ENCODE results near the gene NAXD.

NAXD gene

DNA sequence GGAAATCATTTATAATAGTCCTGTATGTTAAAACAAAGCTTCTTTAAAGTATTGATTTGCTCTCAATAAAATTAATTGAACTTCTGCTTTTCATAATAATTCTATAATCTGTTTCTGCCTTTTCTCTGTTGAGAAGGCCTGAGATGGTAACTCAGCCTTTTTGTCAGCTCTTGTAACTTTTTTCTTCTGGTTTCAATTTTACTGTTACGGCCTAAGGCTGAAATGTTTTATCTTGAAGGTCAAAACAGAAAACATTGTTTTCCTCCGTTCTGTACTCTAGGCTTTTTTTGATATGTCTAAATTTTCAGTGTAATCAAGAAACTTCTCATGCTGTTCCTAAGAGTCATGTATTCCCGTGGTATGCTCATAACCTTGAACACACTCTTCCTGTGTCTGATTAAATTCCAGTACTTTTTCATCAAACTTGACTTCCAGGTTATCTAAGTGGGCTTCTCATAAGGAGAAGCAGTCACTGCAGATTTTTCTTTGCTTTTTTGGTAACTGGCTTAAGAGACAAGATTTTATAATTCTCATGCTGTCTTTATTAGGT, 7.6 kb upstream of the NAXD start:
- TF ChIP-seq ELF4 (IDR thresholded peaks at IDR 0.05) (no peak), SP1 (IDR thresholded peaks at IDR 0.05) (no peak), SUZ12 (IDR thresholded peaks at IDR 0.05) (no peak), CTBP1 (IDR thresholded peaks at IDR 0.05; ENCODE audit: borderline replicate concordance) (no peak), BHLHE40 (IDR thresholded peaks at IDR 0.05; ENCODE audit: borderline replicate concordance) (no peak)
- DNase-seq (ENCODE audit: extremely low spot score), result no peak
- CTCF ChIA-PET, result no interaction called here
- POLR2A ChIA-PET, result no interaction called here

DNA sequence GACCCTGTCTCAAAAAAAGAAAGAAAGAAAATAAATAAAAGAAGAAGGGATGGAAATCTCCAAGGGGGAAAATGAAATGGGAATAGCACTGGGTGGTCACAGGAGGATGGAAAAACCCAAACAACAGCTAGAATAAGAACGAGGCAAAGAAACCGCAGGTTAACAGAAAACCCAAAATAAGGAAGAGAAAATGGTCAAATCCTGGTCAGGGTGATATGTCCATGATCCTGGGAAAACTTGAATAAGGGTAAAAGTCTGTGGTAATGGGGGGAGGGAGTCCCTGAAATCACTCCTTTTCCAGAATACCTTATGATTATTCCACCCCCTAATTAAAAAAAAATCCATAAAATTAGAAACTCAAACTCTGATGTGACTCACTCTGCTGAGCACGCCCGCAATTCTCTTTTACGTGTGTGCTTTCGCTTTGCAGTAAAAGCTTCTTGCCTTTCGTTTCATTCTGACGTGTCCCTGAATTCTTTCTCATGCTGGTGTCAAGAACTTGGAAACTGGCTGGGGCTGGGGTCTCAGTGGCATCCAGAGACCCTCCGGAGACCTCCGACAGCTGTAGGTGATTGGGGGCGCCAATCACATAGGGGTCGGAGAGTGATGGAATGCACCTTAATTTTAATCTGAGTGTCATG, 4.3 kb upstream of the NAXD start:
- DNase-seq (ENCODE audit: extremely low spot score), result no peak
- TF ChIP-seq ZNF384 (IDR thresholded peaks at IDR 0.05) (no peak), LEF1 (IDR thresholded peaks at IDR 0.05; ENCODE audit: borderline replicate concordance) (no peak), L3MBTL2 (conservative IDR thresholded peaks at IDR 0.05) (no peak), ARNT (IDR thresholded peaks at IDR 0.05) (no peak), FOXA1 (IDR thresholded peaks at IDR 0.05) (no peak), BHLHE40 (IDR thresholded peaks at IDR 0.05; ENCODE audit: borderline replicate concordance) (no peak), FOXK2 (IDR thresholded peaks at IDR 0.05) (no peak), CTBP1 (IDR thresholded peaks at IDR 0.05; ENCODE audit: borderline replicate concordance) (no peak), TARDBP (IDR thresholded peaks at IDR 0.05) (no peak), ELF4 (IDR thresholded peaks at IDR 0.05) (no peak), SP1 (IDR thresholded peaks at IDR 0.05) (no peak), SUZ12 (IDR thresholded peaks at IDR 0.05) (no peak), FOXM1 (IDR thresholded peaks at IDR 0.05; ENCODE audit: borderline replicate concordance) (no peak), HDGF (IDR thresholded peaks at IDR 0.05; ENCODE audit: borderline replicate concordance) (no peak)
- TF ChIP-seq, protein P1, sequence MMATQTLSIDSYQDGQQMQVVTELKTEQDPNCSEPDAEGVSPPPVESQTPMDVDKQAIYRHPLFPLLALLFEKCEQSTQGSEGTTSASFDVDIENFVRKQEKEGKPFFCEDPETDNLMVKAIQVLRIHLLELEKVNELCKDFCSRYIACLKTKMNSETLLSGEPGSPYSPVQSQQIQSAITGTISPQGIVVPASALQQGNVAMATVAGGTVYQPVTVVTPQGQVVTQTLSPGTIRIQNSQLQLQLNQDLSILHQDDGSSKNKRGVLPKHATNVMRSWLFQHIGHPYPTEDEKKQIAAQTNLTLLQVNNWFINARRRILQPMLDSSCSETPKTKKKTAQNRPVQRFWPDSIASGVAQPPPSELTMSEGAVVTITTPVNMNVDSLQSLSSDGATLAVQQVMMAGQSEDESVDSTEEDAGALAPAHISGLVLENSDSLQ (IDR thresholded peaks at IDR 0.05), result no peak
- POLR2A ChIA-PET, result no interaction called here
- CTCF ChIA-PET, result no interaction called here

GRCh38 chr13:110615005-110615321, 382 bp upstream of the NAXD start:
- ChIA-PET POLR2A (interaction anchor here (0.7 to 1.2 kb wide), 10 partner anchors 10 to 300 kb away, joined by 3 to 9 read pairs (median 4); partner anchors contain the start of gene RAB20), CTCF (no interaction called here)
- no peak for DNase-seq (ENCODE audit: extremely low spot score)
- TF ChIP-seq BHLHE40 (IDR thresholded peaks at IDR 0.05; ENCODE audit: borderline replicate concordance), result no peak
- no peak for TF ChIP-seq FOXA1 (IDR thresholded peaks at IDR 0.05)
- TF ChIP-seq TARDBP (IDR thresholded peaks at IDR 0.05), result no peak
- no peak for TF ChIP-seq FOXK2 (IDR thresholded peaks at IDR 0.05)
- TF ChIP-seq FOXM1 (IDR thresholded peaks at IDR 0.05; ENCODE audit: borderline replicate concordance), result no peak
- peak; percentile 65 for TF ChIP-seq L3MBTL2 (conservative IDR thresholded peaks at IDR 0.05)

- ChIA-PET POLR2A (interaction anchor here (1.2 to 1.8 kb wide), 3 partner anchors 20 to 96 kb away, joined by 4 to 8 read pairs (median 5); no protein-coding TSS in a partner anchor), CTCF (no interaction called here)
- no peak for TF ChIP-seq LEF1 (IDR thresholded peaks at IDR 0.05; ENCODE audit: borderline replicate concordance)
- TF ChIP-seq ELF4 (IDR thresholded peaks at IDR 0.05), result no peak
- TF ChIP-seq ZNF384 (IDR thresholded peaks at IDR 0.05), result no peak
- no peak for TF ChIP-seq NFRKB (IDR thresholded peaks at IDR 0.05)
- TF ChIP-seq, protein P1 (IDR thresholded peaks at IDR 0.05), result no peak
- no peak for TF ChIP-seq FOXA1 (IDR thresholded peaks at IDR 0.05)
- TF ChIP-seq L3MBTL2 (conservative IDR thresholded peaks at IDR 0.05), result no peak
- no peak for TF ChIP-seq SP1 (IDR thresholded peaks at IDR 0.05)
- TF ChIP-seq FOXK2 (IDR thresholded peaks at IDR 0.05), result no peak
- no peak for TF ChIP-seq BHLHE40 (IDR thresholded peaks at IDR 0.05; ENCODE audit: borderline replicate concordance)
- TF ChIP-seq HDGF (IDR thresholded peaks at IDR 0.05; ENCODE audit: borderline replicate concordance), result no peak
- no peak for TF ChIP-seq SUZ12 (IDR thresholded peaks at IDR 0.05)
- no peak for TF ChIP-seq ARNT (IDR thresholded peaks at IDR 0.05)
- TF ChIP-seq CTBP1 (IDR thresholded peaks at IDR 0.05; ENCODE audit: borderline replicate concordance), result no peak
- TF ChIP-seq FOXM1 (IDR thresholded peaks at IDR 0.05; ENCODE audit: borderline replicate concordance), result no peak
- TF ChIP-seq TARDBP (IDR thresholded peaks at IDR 0.05), result no peak
- DNase-seq (ENCODE audit: extremely low spot score), result no peak
These were observed 1.1 kb downstream of the NAXD start for GRCh38 chr13:110616103-110617101.

- ChIA-PET POLR2A (no interaction called here), CTCF (no interaction called here)
- DNase-seq (ENCODE audit: extremely low spot score), result no peak
- TF ChIP-seq FOXA1 (IDR thresholded peaks at IDR 0.05) (no peak), BHLHE40 (IDR thresholded peaks at IDR 0.05; ENCODE audit: borderline replicate concordance) (no peak), FOXM1 (IDR thresholded peaks at IDR 0.05; ENCODE audit: borderline replicate concordance) (no peak), FOXK2 (IDR thresholded peaks at IDR 0.05) (no peak), ELF4 (IDR thresholded peaks at IDR 0.05) (no peak), NFRKB (IDR thresholded peaks at IDR 0.05) (no peak), SUZ12 (IDR thresholded peaks at IDR 0.05) (no peak), L3MBTL2 (conservative IDR thresholded peaks at IDR 0.05) (no peak), HDGF (IDR thresholded peaks at IDR 0.05; ENCODE audit: borderline replicate concordance) (no peak), ARNT (IDR thresholded peaks at IDR 0.05) (no peak), CTBP1 (IDR thresholded peaks at IDR 0.05; ENCODE audit: borderline replicate concordance) (no peak), TARDBP (IDR thresholded peaks at IDR 0.05) (no peak), LEF1 (IDR thresholded peaks at IDR 0.05; ENCODE audit: borderline replicate concordance) (no peak), SP1 (IDR thresholded peaks at IDR 0.05) (no peak), ZNF384 (IDR thresholded peaks at IDR 0.05) (no peak)
- TF ChIP-seq, protein P1 (IDR thresholded peaks at IDR 0.05), result no peak
These were observed 2.2 kb downstream of the NAXD start for GRCh38 chr13:110617321-110618072.
